WI38 (cell line): ENCODE results near the gene NDUFC2.
"Not testable (repeated sequence)": the region's sequence is repeated elsewhere in the genome, so short reads cannot be mapped to it uniquely, and the experiment has no call there.

ENCODE experiments used
- H3K4me3 ChIP-seq: 2 replicates; pipeline ENCODE4 v1.5.1; 2011; ENCODE audit warnings: low read depth, mild to moderate bottlenecking, control low read depth, low read length
- TF ChIP-seq, protein P1 (sequence below): IDR thresholded peaks from 2 replicates; pipeline ENCODE4 v1.5.1; 2012; ENCODE audit warnings: low read depth, mild to moderate bottlenecking, control low read depth, low read length

NDUFC2 gene

DNA sequence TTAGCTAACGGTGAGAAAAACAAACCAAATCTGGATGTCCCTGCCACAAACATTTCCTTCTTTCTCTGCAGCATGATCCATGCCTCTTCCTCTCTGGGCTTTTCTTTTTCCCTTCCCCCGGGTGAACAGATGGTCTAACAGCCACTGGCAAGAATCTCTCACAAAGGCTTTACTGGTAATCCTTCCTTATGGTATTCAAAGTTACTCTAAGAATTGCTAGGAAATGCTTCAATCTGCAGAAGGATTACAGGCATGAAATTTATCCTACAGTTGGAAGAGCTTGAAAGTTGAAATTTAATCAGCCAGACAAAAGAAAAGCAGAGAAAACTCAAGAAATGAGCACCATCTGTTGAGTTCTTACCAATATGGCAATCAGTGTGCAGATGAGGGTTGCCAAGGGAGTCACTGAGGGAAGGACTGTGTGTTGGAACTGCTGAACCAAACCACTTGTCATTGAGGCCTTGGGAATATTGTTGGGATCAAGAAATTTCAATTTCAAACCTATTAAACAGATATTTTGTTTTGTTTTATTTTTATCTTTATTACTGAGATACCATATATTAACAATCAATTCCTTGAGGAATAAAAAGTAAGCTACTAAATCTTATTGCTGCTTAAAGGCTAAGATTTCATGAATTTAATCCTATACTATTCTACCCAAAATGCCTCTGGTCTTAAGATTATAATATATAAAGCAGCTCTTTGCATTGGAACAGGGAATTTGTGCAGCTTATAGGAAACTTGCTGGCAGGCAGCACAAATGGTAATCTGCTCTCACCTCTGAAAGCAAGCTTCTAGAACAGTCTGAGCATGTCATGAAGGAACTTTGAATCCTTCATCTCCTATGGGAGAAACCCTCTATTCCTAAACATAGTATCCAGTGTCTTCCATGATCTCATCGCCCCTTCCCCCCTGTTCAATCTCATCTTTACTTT lies 29.7 kb upstream of the NDUFC2 start:
- TF ChIP-seq, protein P1, sequence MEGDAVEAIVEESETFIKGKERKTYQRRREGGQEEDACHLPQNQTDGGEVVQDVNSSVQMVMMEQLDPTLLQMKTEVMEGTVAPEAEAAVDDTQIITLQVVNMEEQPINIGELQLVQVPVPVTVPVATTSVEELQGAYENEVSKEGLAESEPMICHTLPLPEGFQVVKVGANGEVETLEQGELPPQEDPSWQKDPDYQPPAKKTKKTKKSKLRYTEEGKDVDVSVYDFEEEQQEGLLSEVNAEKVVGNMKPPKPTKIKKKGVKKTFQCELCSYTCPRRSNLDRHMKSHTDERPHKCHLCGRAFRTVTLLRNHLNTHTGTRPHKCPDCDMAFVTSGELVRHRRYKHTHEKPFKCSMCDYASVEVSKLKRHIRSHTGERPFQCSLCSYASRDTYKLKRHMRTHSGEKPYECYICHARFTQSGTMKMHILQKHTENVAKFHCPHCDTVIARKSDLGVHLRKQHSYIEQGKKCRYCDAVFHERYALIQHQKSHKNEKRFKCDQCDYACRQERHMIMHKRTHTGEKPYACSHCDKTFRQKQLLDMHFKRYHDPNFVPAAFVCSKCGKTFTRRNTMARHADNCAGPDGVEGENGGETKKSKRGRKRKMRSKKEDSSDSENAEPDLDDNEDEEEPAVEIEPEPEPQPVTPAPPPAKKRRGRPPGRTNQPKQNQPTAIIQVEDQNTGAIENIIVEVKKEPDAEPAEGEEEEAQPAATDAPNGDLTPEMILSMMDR = no peak
- no peak overlapping the region for H3K4me3 ChIP-seq

DNA sequence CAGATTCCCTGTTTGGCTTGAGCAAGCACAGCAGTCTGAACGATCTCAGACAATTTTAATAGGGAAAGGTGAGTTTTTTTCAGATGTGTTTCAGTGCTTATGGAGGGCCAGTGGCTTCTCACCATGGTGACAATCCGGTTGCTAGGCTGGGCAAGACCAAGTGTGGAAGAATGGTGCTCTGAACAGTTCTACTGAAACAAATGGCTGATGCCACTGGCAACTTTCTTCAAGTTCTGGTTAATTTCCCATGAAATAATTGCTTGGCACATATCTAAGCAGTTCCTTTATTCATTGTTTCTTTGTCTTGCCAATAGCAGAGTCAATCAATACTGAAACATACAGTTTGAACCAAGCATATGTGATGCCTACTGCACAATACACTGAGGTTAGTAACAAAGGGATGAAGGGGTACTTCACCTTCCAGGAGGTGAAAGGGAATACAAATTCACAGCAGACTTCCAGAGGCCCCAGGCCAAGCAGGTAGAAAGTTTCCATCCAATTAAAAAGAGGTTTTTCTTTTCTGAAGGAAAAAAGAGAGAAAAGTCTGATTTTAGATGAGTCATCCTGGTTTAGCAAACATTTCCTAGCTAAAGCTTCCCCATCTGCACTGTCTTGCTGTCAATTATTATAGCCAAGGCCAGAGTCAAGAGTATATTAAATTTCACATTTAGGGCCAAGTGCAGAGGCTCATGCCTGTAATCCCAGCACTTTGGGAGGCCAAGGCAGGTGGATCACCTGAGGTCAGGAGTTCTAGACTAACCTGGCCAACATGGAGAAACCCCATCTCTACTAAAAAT lies 21.2 kb upstream of the NDUFC2 start:
- TF ChIP-seq, protein P1 = no peak
- H3K4me3 ChIP-seq = no peak overlapping the region

DNA sequence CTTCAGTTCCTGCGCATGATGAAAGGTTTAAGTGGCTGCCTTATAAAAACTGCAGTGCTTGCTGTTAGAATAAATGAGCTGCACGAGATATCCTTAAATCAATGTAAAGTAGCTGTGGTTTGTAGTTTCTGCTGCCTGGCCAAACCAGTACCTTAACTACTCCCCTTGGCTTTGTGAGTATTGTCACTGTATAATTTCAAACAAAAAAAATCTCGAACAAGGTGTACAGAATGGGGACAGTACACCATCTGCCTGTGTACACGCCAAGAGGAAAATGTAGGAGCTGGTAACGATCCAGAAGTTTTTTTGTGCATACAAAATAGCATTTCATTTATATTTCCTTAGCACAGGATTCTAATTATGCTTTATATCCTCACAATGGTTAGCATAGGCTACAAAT lies 20.6 kb upstream of the NDUFC2 start:
- TF ChIP-seq, protein P1 = no peak
- H3K4me3 ChIP-seq = no peak overlapping the region

DNA sequence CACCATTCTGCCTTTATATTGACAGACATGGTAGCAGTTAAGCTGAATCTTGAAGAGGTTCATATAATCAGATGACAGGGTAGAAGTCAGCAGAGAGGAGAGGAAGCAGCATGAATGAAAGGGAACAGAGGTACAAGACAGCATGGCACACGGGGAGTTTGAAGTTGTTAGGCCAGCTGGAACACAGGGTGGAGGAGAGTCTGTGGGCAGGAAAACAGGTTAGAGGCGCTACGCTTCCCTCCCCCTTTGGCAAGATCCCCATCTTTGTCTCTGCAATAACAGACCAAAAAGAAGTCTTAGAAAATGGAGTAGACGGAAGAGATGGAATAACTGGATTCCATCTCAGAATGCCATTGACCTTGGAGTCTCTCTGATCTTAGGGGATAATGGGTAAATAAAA lies 20.0 kb upstream of the NDUFC2 start:
- TF ChIP-seq, protein P1 = no peak
- no peak overlapping the region for H3K4me3 ChIP-seq

DNA sequence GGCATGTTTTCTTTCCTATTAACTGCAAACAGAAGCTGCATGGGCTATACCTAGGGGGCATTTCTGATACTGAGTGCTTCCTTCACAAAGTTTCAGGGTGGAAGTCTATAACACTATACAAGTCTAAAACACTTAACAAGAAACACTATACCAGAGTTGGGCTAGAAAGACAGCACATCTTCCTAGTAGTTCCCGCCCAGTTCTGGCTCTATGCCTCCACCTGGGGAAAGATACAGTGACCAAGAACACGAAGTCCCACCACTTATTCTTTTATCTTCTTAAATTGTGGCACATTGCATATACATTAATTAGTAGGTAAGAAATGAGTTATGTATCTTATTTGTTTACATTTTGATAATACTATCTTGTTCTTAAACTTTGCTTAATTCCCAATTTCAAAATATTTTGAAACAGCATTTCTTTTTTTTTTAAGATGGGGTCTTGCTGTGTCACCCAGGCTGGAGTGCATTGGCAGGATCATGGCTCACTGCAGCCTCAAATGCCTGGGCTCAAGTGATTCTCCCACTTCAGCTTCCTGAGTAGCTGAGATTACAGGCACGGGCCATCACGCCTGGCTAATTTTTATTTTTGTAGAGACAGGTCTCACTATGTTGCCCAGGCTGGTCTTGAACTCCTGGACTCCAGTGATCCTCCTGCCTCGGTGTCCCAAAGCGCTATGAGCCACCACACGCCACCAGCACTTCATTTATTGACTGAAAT lies 18.2 kb upstream of the NDUFC2 start:
- H3K4me3 ChIP-seq = no peak overlapping the region
- TF ChIP-seq, protein P1 = no peak

DNA sequence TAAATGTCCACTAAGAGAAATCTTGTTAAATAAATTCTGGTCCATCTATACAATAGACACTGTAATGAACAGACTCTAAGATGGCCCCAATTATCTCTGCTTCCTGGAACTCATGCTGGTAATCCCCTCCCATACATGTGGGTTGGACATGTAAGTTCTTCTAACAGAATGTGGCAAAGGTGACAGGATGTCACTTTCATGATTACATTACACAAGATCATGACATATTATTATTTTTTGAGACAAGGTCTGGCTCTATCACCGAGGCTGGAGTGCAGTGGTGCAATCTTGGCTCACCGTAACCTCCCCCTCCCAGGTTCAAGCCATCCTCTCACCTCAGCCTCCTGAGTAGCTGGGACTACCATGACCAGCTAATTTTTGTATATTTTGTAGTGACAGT lies 14.6 kb upstream of the NDUFC2 start:
- TF ChIP-seq, protein P1 = no peak

DNA sequence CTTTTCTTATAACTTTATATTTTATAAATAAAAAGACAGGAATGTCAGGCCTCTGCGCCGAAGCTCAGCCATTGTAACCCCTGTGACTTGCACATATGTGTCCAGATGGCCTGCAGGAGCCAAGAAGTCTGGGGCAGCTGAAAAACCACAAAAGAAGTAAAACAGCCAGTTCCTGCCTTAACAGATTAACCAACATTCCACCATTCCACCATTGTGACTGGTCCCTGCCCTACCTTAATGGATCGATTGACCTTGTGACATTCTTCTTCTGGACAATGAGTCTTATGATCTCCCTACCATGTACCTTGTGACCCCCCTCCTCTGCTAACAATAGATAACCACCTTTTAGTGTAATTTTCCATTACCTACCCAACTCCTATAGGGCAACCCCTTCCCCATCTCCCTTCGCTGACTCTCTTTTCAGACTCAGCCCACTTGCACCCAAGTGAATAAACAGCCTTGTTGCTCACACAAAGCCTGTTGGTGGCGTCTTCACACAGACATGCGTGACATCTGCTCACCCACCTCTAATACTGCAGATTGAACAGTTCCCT lies 6.9 kb upstream of the NDUFC2 start:
- H3K4me3 ChIP-seq = not testable (repeated sequence)

More for the DNA sequence above, 14.6 kb upstream of the NDUFC2 start:
- H3K4me3 ChIP-seq = no peak overlapping the region
